NCI-H226 (cell line): ENCODE measurements around the gene BLTP3A.
"Not testable (repeated sequence)": the region's sequence is repeated elsewhere in the genome, so short reads cannot be mapped to it uniquely, and the experiment has no call there.

Experiments used
- DNase-seq: peaks from one replicate; pipeline ENCODE4 v3.0.0-alpha.2; 2015

Gene BLTP3A, protein sequence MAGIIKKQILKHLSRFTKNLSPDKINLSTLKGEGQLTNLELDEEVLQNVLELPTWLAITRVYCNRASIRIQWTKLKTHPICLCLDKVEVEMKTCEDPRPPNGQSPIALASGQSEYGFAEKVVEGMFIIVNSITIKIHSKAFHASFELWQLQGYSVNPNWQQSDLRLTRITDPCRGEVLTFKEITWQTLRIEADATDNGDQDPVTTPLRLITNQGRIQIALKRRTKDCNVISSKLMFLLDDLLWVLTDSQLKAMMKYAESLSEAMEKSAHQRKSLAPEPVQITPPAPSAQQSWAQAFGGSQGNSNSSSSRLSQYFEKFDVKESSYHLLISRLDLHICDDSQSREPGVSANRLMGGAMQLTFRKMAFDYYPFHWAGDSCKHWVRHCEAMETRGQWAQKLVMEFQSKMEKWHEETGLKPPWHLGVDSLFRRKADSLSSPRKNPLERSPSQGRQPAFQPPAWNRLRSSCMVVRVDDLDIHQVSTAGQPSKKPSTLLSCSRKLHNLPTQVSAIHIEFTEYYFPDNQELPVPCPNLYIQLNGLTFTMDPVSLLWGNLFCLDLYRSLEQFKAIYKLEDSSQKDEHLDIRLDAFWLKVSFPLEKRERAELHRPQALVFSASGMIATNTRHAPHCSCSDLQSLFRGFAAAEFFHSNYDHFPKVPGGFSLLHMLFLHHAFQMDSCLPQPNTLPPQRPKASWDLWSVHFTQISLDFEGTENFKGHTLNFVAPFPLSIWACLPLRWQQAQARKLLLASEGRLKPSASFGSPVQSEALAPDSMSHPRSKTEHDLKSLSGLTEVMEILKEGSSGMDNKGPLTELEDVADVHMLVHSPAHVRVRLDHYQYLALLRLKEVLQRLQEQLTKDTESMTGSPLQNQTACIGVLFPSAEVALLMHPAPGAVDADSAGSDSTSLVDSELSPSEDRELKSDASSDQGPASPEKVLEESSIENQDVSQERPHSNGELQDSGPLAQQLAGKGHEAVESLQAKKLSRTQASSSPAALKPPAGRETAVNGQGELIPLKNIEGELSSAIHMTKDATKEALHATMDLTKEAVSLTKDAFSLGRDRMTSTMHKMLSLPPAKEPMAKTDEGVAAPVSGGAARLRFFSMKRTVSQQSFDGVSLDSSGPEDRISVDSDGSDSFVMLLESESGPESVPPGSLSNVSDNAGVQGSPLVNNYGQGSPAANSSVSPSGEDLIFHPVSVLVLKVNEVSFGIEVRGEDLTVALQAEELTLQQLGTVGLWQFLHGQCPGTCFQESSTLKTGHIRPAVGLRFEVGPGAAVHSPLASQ (N-terminal part only)

GRCh38 chr6:34791701-34792604, at the start of gene BLTP3A:
Gene BLTP3A (plus strand): TSS chr6:34792083. CDS start chr6:34792251, 168 bp downstream.
- DNase-seq = peak; percentile 66

DNA sequence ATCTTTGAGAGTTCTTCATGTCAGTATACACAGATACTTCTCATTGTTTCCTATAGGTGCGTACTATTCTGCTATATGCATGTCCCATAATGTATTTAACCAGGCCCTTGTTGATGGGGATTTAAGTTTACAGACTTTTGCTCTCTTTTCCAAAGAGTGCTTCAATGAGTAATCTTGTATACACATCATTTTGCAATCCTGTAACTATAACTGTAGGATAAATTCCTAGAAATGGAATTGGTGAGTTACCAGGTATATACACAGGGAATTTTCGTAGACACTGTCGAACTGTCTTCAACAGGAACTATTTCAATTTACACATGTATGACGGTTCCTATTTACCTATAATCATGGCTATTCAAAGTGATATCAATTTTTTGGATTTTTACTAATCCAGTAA, 49.8 kb upstream of the BLTP3A start:
- DNase-seq = no peak

DNA sequence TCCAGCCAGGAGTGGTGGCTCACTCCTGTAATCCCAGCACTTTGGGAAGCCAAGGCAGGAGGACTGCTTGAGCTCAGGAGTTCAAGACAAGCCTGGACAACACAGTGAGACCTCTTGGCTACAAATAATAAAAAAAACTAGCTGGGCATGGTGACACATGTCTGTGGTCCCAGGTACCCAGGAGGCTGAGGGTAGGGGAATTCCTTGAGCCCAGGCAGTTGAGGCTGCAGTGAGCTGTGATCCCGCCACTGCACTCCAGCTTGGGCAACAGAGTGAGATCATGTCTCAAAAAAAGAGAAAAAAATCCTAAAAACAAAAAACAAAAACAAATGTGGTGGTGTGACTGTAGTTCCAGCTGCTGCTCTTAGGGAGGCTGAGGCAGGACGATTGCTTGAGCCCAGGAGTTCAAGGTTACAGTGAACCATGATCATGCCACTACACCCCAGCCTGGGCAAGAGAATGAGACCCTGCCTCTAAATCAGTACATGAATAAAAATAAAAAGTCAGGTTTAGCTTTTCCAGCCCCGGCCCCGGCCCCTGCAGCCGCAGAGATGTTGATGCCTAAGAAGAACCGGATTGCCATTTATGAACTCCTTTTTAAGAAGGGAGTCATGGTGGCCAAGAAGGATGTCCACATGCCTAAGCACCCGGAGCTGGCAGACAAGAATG, 48.1 kb upstream of the BLTP3A start:
- no peak for DNase-seq

DNA sequence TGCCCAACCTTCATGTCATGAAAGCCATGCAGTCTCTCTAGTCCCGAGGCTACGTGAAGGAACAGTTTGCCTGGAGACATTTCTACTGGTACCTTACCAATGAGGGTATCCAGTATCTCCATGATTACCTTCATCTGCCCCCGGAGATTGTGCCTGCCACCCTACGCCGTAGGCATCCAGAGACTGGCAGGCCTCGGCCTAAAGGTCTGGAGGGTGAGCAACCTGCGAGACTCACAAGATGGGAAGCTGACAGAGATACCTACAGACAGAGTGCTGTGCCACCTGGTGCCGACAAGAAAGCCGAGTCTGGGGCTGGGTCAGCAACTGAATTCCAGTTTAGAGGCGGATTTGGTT, 47.6 kb upstream of the BLTP3A start:
- not testable (repeated sequence) for DNase-seq

GRCh38 chr6:34745277-34746103, 46.4 kb upstream of the BLTP3A start:
- peak; percentile 57 for DNase-seq

- DNase-seq = no peak
These were observed 45.6 kb upstream of the BLTP3A start for GRCh38 chr6:34746104-34746846.

GRCh38 chr6:34748757-34749156, 43.1 kb upstream of the BLTP3A start:
- DNase-seq = no peak

GRCh38 chr6:34756513-34756856, 35.4 kb upstream of the BLTP3A start:
- DNase-seq = peak; percentile 27

GRCh38 chr6:34757687-34758274, 34.1 kb upstream of the BLTP3A start:
- DNase-seq = no peak

- DNase-seq = no peak
These were observed 31.8 kb upstream of the BLTP3A start for GRCh38 chr6:34760108-34760507.

DNA sequence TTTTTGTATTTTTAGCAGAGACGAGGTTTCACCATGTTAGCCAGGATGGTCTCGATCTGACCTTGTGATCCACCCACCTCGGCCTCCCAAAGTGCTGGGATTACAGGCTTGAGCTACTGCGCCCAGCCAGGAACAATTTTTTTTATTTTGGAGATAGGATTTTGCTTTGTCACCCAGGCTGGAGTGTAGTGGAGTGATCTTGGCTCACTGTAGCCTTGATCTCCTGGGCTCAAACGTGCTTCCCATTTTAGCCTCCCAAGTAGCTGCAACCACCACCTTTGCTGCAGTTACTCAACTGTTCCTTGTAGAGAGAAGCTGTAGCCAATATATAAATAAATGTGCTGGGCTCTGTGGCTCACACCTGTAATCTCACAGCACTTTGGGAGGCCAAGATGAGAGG, 30.2 kb upstream of the BLTP3A start:
- DNase-seq = not testable (repeated sequence)

DNA sequence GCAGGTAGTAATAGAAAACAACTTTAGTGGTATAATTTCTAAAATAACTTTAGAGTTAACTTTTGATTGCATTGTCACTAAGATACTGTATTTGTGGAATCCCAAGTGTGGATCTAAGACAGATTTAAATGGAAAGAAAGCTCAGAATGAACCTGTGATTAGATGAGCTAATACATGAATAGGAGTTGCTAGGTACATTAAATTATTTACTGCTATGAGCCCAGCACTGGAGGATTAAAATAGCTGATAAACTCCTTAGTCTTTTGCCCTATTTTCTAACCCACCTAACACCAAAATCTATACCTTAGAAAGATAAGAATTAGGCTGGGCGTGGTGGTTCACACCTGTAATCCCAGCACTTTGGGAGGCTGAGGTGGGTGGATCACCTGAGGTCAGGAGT, 23.7 kb upstream of the BLTP3A start:
- no peak for DNase-seq

DNA sequence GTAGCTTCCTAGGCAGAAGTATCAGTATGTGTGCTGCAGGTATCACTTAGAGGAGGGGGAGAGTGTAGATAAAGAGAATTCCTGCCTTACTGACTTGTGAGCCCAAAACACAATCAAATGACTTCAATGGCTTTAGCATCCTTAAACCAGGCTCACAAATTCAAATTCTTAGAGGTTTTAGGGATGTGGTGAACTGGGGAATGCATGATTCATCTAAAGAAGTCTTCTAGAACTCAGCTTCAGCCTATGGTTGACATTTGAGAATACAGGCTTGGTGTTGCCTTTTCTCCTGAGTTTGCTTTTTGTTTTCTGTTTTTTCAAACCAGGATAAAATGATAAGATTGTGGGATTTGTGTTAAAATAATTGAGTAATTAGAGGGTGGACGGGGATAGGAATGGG, 20.2 kb upstream of the BLTP3A start:
- peak; percentile 49 for DNase-seq

- DNase-seq = no peak
These were observed 18.9 kb upstream of the BLTP3A start for GRCh38 chr6:34772940-34773339.

DNA sequence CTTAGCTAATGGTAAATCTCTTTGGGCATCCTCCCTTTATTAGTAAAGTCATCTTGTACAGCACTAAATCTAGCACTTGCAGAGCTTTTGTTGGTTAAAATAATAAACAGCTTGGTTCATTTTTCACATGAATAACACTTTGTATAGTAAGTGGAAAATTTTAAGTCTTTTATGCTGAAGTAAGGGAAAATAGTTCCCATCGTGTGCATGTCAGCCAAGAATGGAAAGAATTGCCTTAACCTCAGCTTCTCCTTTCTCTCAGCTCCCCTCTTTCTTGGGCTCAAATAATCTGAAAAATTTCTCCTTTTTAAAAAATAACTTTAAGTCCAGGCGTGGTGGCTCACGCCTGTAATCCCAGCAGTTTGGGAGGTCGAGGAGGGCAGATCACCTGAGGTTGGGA, 18.0 kb upstream of the BLTP3A start:
- no peak for DNase-seq

DNA sequence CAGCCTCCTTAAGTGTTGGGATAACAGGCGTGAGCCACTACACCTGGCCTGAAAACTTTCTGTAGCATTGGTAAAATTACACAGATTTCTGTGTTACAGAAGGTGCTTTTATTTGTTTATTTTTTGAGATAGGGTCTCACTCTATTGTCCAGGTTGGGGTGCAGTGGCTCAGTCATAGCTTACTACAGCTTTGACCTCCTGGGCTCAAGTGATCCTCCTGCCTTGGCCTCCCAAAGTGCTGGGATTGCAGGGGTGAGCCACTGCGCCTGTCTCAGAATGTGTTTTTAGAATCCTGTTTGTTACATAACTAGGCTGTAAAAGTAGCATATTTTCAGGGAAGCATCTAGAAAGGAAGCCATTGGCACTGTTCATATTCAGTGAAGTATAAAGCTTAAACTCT, 16.9 kb upstream of the BLTP3A start:
- DNase-seq = no peak

- not testable (repeated sequence) for DNase-seq
These were observed 6.5 kb upstream of the BLTP3A start for GRCh38 chr6:34785375-34785774.

DNA sequence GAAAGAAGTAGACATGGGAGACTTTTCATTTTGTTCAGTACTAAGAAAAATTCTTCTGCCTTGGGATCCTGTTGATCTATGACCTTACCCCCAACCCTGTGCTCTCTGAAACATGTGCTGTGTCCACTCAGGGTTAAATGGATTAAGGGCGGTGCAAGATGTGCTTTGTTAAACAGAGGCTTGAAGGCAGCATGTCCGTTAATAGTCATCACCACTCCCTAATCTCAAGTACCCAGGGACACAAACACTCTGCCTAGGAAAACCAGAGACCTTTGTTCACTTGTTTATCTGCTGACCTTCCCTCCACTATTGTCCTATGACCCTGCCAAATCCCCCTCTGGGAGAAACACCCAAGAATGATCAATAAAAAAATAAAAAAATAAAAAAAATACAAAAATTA, 4.7 kb upstream of the BLTP3A start:
- not testable (repeated sequence) for DNase-seq

DNA sequence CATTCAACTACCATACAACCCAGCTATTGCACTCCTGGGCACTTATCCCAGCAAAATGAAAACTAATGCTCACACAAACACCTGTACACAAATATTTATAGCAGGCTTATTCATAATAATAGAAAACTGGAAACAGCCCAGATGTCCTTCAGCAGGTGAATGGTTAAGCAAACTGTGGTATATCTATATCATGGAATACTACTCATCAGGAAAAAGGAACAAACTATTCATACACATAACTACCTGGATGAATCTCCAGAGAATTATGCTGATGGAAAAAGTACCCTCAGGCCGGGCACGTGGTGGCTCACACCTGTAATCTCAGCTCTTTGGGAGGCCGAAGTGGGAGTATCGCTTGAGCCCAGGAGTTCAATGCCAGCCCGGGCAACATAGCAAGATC, 3.8 kb upstream of the BLTP3A start:
- no peak for DNase-seq
